Body of pancreas (tissue), 4 donors: ENCODE measurements around the gene MEF2D. TPM values are rescaled to one million over a fixed set of nuclear protein-coding genes. Genes with fewer than 3 reads are reported as not detected.
A peak's percentile ranks its signal among the peaks of the same experiment; 100 is the strongest.

Experiments used
- ATAC-seq: fragments of 150-250 bp; one replicate; pipeline ENCODE4 v1.9.1; 2016
- DNase-seq, 4 donors: peaks; one replicate each; pipeline ENCODE4 v3.0.0-alpha.2; 2019
- H3K27ac ChIP-seq, 4 donors: fragments of 200-600 bp; sonication (generic); 1 replicate in 3 of 4; 2 replicates in 1 of 4; pipeline versions ENCODE4 v1.5.1 to v1.6.1; 2016 to 2019; ENCODE audit warnings: mild to moderate bottlenecking in 1 of 4, mixed read lengths in 1 of 4, moderate library complexity in 1 of 4
- H3K27me3 ChIP-seq, 2 donors: fragments of 200-600 bp; sonication (generic); one replicate each; pipeline ENCODE4 v1.6.0; 2016; ENCODE audit warnings: mild to moderate bottlenecking in 1 of 2
- H3K36me3 ChIP-seq, 2 donors: fragments of 200-600 bp; sonication (generic); replicated peaks in 1 of 2; 2 replicates each; pipeline ENCODE4 v1.5.1; 2016; ENCODE audit warnings: low read depth in 2 of 2; ENCODE audit not compliant: insufficient read depth in 1 of 2
- H3K4me1 ChIP-seq: fragments of 200-600 bp; sonication (generic); one replicate; pipeline ENCODE4 v1.6.0; 2016
- H3K4me3 ChIP-seq, 2 donors: fragments of 200-600 bp; sonication (generic); 1 replicate in 1 of 2; 2 replicates in 1 of 2; pipeline ENCODE4 v1.5.1; 2016 to 2019
- H3K9me3 ChIP-seq, 3 donors: fragments of 200-600 bp; sonication (generic); 1 replicate in 2 of 3; 2 replicates in 1 of 3; pipeline ENCODE4 v1.5.1; 2016
- CTCF ChIP-seq, 7 experiments: fragments of 450-650 bp in 4 of 7; fragments of 200-600 bp in 3 of 7; sonication (generic) in 3 of 7; IDR thresholded peaks; one replicate each; pipeline ENCODE4 v1.5.1; 2016 to 2019; ENCODE audit warnings: antibody characterized with exemption in 7 of 7
- POLR2A ChIP-seq, 3 donors: fragments of 450-650 bp; IDR thresholded peaks; one replicate each; pipeline ENCODE4 v1.6.1; 2016; ENCODE audit warnings: antibody characterized with exemption in 3 of 3, mild to moderate bottlenecking in 2 of 3
- WGBS, 2 donors: methylation state at CpG; one replicate each; pipeline ENCODE4 v1.1.5; 2017; 5-methylcytosine and 5-hydroxymethylcytosine counted together
- intact Hi-C: fragments of 100-400 bp; cut with DNase I; formaldehyde crosslinking; loops from one replicate; pipeline ENCODE4 v1.15.1; 2023
- total RNA-seq, 2 donors: library from RNA; depleted of rRNA; stranded (reverse); fragments of >200 nt; gene quantifications; one replicate each; pipeline ENCODE4 v1.1.0, GENCODE V29; 2016

Gene MEF2D
- total RNA-seq, 2 donors from 2014 or later, result 15.6 to 18.1 TPM

- TF ChIP-seq POLR2A (IDR thresholded peaks at IDR 0.05) (no peak), CTCF (IDR thresholded peaks at IDR 0.05) (no peak)
- Histone ChIP-seq H3K4me1 (no peaks in the 10 kb centered on the region), H3K4me3 (no peak overlapping the region), H3K36me3 (no peaks in the 10 kb centered on the region), H3K9me3 (no peaks in the 10 kb centered on the region), H3K27ac (no peak overlapping the region), H3K27me3 (no peaks in the 10 kb centered on the region)
- WGBS, 2 donors, result 86 to 100% methylated on average over 1 to 2 of the region's 2 CpGs
- DNase-seq (no peak), ATAC-seq (no peak)
- intact Hi-C loops, result no loop called here
Observed at GRCh38 chr1:156527584-156527983, 27.0 kb upstream of the MEF2D start.

- Histone ChIP-seq H3K4me3 (no peak overlapping the region), H3K27ac (no peak overlapping the region), H3K9me3 (no peaks in the 10 kb centered on the region), H3K36me3 (no peaks in the 10 kb centered on the region), H3K4me1 (no peaks in the 10 kb centered on the region), H3K27me3 (no peaks in the 10 kb centered on the region)
- ATAC-seq (no peak), DNase-seq (no peak)
- TF ChIP-seq POLR2A (IDR thresholded peaks at IDR 0.05), result no peak
- no peak for TF ChIP-seq CTCF (IDR thresholded peaks at IDR 0.05)
- WGBS, 2 donors, result 77 to 79% methylated on average over 2 of the region's 2 CpGs
- intact Hi-C loops, result no loop called here
Observed at GRCh38 chr1:156525856-156526489, 25.4 kb upstream of the MEF2D start.

- intact Hi-C loops, result no loop called here
- Histone ChIP-seq H3K36me3 (no peaks in the 10 kb centered on the region), H3K4me1 (no peaks in the 10 kb centered on the region), H3K27ac (peak overlapping the region in 1 of 4 donors; percentile 34), H3K9me3 (no peaks in the 10 kb centered on the region), H3K27me3 (no peaks in the 10 kb centered on the region), H3K4me3 (no peak overlapping the region)
- DNase-seq (no peak), ATAC-seq (no peak)
- WGBS, 2 donors, result 71 to 78% methylated on average over 6 of the region's 6 CpGs
- TF ChIP-seq POLR2A (IDR thresholded peaks at IDR 0.05) (no peak), CTCF (IDR thresholded peaks at IDR 0.05) (no peak)
Observed at GRCh38 chr1:156525071-156525501, 24.5 kb upstream of the MEF2D start.

DNA sequence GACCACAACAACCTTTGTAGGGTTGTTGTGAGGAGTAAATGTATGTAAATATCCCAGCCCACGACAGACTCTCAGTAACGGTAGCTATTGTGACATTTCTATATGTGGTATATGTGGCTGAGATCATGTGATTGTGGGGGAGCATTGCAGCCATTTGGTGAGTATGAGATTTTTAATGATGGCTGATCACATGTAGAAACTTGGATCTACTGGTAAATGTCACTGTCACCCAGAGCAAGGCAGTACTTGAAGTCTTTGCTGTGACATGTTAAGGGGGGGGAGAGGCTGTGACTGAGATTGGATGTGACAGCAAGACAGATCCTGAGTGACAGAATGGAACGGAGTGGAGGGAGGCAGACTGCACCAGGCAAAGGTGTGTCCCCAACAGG, 23.9 kb upstream of the MEF2D start:
- DNase-seq, result no peak
- 60 to 85% methylated on average over 3 of the region's 3 CpGs for WGBS, 2 donors
- ATAC-seq, result no peak
- H3K27me3 ChIP-seq, result no peaks in the 10 kb centered on the region
- no peak overlapping the region for H3K4me3 ChIP-seq
- TF ChIP-seq CTCF (IDR thresholded peaks at IDR 0.05) (no peak), POLR2A (IDR thresholded peaks at IDR 0.05) (no peak)
- no peaks in the 10 kb centered on the region for H3K4me1 ChIP-seq
- H3K9me3 ChIP-seq, result no peaks in the 10 kb centered on the region
- no peaks in the 10 kb centered on the region for H3K36me3 ChIP-seq
- intact Hi-C loops, result no loop called here
- H3K27ac ChIP-seq, result no peak overlapping the region

DNA sequence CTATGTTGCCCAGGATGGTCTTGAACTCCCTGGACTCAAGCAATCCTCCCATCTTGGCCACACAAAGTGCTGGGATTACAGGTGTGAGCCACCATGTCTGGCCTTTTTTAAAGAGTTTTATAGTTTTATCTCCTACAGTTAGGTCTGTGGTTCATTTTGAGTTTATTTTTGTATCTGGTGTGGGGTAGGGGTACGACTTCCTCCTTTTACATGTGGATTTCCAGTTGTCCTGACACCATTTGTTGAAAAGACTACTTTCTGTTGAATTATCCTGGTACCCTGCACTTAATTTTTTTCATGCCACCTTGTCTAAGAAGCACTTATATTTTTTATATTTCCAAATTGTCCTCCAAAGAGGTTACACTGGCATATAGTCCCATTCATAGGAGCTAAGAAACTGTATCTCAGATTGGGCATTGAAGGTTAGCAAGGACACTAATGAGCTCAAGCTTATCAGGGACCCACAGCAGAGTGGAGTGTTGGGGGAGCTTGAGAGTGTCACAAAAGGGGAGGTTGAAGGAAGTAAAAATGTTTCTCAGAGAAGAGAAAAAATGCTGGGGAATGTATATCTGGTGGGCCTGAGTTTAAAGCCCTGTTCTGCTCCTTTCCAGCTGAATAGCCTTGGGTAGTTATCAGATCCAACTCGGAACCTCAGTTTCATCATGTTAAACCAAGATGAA, 23.4 kb upstream of the MEF2D start:
- ATAC-seq (no peak), DNase-seq (no peak)
- no peak for TF ChIP-seq CTCF (IDR thresholded peaks at IDR 0.05)
- no peak for TF ChIP-seq POLR2A (IDR thresholded peaks at IDR 0.05)
- Histone ChIP-seq H3K9me3 (no peaks in the 10 kb centered on the region), H3K27me3 (no peaks in the 10 kb centered on the region), H3K36me3 (no peaks in the 10 kb centered on the region), H3K4me1 (no peaks in the 10 kb centered on the region), H3K27ac (no peak overlapping the region), H3K4me3 (no peak overlapping the region)
- 69 to 76% methylated on average over 2 of the region's 2 CpGs for WGBS, 2 donors
- intact Hi-C loops, result no loop called here
